ENCODE data around the gene RAB11FIP4.

RAB11FIP4 gene

DNA sequence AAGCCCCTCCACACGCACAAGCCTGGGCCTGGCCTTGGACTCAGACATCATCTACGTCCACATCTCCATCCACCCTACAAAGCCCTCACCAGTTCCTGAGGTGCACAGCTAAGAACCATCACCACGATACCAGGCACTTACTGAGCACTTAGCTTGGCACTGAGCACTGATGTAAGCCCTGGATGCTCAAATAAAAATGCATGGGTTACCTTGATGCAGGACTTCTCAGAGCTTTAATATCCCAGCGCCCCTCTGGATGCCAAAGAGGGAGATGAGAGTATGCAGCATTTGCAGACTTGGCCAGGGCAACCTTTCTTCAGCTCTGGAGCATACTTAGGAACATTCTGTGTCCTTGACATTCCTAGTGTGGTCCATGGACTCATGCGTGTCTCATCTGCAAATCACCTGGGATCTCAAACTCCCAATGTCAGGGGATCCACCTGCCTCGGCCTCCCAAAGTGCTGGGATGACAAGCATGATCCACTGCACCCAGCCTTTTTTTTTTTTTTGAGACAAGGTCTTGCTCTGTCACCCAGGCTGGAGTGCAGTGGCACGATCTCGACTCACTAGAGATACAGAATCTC, 69.8 kb downstream of the RAB11FIP4 start:
- no peak for DNase-seq

- DNase-seq, result no peak
These were observed 70.8 kb downstream of the RAB11FIP4 start for GRCh38 chr17:31462261-31462660.

DNA sequence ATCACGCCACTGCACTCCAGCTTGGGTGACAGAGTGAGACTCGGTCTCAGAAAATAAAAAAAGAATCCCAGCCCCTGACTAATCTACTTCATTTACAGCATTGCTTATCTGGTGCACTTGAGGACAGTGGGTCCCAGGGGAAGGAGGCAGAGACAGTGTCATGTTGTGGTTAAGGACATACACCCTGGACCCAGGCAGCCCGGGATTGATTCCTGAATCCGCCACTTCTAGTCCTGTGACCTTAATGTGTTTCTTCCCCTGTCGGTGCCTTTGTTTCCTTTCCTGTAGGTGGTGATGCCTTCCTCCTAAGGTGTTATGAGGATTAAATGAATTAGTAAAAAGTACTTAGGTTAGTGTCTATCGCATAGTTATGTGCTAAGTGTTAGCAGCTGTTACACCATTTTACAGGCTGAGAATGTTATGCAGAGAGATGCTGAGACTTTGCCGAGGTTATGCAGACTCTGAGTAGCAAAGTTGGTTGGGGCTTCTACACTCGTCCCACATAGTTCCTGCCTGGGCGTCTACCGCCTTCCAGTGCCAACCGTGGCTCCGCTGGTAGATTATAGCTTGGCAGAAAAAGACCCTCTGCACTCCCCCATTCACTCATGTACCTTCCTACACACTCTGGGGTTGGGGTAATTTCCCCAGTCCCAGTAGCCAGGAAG, 74.8 kb downstream of the RAB11FIP4 start:
- no peak for DNase-seq

- no peak for DNase-seq
These were observed 76.2 kb downstream of the RAB11FIP4 start for GRCh38 chr17:31467502-31468256.

- no peak for DNase-seq
These were observed 78.5 kb downstream of the RAB11FIP4 start for GRCh38 chr17:31469959-31470358.

GRCh38 chr17:31470592-31470991, 79.1 kb downstream of the RAB11FIP4 start:
- DNase-seq, result no peak

GRCh38 chr17:31472137-31472536, 80.7 kb downstream of the RAB11FIP4 start:
- no peak for DNase-seq

DNA sequence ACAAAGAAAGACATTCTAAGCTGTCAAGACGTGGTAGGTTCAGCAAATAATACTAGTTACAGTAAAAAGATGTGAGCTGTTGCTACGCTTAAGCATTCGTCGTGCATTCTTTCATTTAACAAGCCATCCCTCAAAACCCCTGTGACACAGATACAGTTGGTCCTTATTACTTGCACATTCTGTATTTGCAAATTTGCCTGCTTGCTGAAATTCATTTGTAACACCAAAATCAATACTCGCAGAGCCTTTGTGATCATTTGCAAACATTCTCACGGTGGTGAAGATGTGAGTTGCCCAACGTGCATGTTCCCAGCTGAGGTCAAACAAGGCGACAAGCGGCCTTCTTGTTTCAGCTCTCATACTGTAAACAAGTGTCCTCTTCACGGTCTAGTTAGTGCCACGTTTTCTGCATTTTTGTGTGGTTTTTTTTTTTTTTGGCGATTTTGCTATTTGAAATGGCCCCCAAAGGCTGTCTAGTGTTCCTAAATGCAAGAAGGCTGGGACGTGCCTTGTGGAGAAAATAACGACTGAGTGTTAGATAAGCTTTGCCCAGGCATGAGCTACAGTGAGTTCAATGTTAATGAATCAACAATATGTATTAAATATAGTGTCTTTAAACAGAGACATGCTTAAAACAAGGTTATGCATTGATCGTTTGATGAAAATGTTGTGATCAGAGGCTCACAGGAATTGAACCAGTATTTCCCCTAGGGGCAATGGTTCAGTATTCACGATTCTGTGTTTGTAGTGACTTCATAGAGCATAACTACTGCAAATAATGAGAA, 84.1 kb downstream of the RAB11FIP4 start:
- no peak for DNase-seq

DNA sequence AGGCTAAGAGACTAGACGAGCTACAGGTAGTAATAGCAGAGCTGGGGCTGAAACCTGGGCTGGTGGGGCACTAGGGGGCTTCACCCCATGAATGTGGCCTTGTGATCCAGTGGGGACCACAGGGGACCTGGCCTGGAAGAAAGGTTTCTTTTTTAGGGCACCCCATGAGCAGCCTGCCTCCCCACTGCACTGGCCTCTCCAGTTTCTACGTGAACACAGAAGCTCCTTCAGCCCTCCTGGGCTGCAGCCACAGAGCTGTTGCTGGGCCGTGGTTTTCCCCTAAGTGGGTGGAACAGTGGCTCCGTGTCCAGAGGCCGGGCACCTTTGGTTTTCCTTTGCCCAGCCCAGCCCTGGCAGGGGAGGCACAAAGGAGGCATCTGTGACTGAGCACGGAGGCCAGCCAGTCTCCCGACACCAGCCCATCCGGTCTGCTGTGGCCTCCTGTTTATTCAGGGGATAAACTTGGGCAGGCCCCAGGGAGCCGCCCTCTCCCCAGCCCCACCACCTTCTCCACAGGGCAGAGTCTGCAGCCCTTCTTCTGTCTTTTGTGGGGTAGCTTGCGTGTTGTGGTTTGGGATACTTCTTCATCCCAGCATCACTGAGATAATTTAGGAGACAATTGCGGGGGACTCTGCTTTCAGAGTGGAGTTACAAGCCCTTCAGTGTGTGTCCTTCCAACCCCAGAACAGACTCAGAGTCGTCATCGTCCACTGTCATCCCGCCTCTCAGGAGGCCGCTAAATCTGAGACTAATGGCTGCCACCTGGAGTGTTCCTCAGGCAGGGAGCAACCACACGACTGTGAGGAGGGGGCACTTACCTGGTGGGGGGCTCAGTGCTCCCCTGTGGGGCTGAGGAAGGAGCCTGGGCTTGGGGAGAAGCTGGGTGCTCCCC, 85.3 kb downstream of the RAB11FIP4 start:
- no peak for DNase-seq

- DNase-seq, result no peak
These were observed 86.1 kb downstream of the RAB11FIP4 start for GRCh38 chr17:31477417-31478055.

DNA sequence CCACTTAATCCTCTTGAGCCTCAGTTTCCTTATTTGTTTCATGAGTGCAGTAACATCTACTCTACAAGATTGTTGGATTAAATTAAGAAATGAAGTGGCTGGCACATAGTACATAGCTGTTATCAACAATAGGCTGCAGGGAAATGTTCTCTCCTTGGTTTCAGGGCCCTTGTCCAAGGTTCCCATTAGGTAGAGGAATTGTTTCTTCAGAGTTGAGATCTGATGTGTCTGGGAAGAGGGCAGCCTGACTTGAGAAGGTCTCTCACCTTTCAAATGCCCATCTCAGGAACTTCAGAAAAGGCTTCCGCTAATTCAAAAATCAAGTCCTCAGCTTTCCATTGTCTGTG, 87.6 kb downstream of the RAB11FIP4 start:
- no peak for DNase-seq

- no peak for DNase-seq
These were observed 88.0 kb downstream of the RAB11FIP4 start for GRCh38 chr17:31479524-31479923.

GRCh38 chr17:31480067-31480466, 88.6 kb downstream of the RAB11FIP4 start:
- no peak for DNase-seq

DNA sequence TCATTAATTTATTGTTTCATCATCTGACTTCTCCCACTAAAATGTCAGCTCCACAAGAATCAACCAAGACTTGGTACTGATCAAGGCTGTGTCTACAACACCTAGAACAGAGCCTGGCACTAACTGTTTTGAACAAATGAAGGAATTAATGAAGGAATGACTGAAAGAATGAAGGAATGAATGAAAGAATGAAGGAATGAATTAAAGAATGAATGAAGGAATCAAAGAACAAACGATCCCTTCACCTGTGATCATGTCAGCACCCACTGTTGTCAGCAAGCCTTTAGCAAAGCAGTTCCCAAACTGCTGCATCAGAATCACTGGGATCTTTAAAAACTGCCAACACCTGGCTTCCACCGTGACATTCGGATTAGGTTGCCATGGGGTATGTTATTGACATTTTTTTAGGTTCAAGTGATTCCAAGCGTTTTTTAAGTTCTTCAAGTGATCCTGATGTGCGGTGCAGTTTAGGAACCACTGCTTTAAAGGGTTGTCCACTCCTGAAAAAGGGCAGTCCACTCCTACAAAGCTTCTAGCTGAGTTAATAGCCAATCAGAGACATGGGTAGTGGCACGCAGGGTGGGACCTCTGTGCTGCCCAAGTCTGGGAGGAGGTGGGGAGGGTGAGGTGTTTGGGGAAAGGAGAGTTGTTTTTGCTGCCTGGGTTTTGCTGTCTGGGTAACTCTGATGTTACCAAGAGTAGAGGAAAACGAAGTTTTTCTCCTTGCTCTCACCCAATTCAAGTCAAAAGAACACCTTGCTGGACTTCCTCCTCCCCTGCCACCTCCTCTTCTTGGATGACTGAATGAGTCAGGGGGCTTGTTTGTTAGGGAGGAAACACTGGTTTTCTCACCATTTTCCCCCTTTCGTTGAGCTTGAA, 89.7 kb downstream of the RAB11FIP4 start:
- DNase-seq, result no peak

- DNase-seq, result no peak
These were observed 90.3 kb downstream of the RAB11FIP4 start for GRCh38 chr17:31481783-31482081.

DNA sequence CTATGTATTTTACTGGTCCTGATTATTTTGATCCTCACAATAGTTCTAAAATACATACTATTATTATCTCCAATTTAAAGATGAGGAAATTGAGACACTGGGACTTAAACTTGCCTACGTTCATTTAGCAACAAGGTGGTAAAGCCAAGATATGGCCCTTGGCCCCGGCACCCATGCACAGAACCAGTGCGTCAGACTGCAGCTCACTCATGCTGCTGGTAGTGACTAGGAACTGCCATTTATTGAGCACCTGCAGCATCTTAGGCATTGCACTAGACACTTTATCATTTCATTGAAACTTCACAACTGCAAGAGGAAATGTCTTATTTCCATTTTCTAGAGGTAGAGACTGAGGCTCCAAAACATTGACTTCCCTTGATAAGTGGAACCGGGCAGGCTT, 93.3 kb downstream of the RAB11FIP4 start:
- no peak for DNase-seq

DNA sequence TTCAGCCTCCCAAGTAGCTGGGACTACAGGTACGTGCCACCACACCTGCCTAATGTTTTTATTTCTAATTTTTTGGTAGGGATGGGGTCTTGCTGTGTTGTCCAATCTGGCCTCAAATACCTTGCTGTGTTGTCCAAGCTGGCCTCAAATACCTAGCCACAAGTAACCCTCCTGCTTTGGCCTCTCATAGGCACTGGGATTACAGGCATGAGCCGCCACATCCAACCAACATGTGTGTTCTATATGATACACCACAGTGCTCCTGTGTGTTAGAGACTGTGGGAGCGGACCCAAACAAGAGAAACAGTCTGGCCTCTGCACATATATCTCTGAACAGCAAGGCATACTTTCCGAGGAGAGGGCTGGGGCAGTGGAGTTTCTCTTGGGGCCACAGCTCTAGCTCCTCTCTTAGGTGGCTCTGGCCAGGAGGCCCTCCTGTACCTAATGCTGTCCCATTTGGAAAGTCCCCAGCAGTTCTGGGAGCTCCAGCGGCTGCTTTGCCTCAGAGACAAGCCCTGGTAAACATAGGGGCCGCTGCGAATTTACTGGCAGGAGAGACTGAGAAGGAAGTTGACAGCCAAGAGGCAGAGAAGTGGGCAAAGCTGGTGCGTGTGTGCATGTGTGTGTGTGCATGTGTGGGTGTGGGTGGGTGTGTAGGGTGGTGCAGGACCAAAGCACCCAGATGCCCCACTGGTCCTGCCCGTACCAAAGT, 95.0 kb downstream of the RAB11FIP4 start:
- DNase-seq, result no peak

DNA sequence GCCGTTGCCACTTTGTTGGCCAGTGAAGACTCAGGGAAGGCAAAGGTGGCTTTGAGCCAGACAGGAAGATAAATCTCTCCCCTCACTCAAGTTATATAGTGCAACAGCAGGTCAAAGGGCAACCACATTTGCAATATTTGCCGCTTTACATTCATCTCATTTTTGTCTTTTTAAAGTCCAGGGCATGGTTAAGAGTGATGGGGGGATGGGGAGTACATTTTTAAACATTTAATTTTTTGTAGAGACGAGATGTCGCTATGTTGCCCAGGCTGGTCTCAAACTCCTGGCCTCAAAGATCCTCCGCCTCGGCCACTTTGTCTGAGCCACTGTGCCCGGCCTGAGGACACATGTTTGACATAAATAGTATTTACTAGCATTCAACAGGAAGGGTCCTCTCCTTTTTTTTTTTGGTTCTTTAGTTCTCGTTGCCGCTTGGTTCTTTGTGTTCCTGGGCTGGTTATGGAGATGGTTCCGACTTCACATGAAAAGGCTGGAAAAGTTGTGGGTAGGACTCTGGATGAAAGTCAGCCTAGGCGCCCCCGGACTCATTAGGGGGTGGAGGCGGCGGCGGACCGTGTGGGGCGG, 95.7 kb downstream of the RAB11FIP4 start:
- DNase-seq, result no peak

GRCh38 chr17:31487648-31488263, 96.3 kb downstream of the RAB11FIP4 start:
- DNase-seq, result peak; percentile 98

Data from activated T-cell treated with anti-CD3 and anti-CD28 coated beads, Interleukin-2, amount 50 U/mL, for 1 hour (primary cell).